Liver (tissue), 9 donors: ENCODE measurements around the gene EFCAB10. TPM values are rescaled to one million over a fixed set of nuclear protein-coding genes. Genes with fewer than 3 reads are reported as not detected.
"Not testable (repeated sequence)": the region's sequence is repeated elsewhere in the genome, so short reads cannot be mapped to it uniquely, and the experiment has no call there.

ENCODE experiments used
- DNase-seq: peaks from one replicate; pipeline ENCODE4 v3.0.0-alpha.2; 2017; ENCODE audit warnings: low spot score
- H3K27ac ChIP-seq, 2 donors: one replicate each; pipeline ENCODE4 v1.7.0; 2013; ENCODE audit warnings: inconsistent platforms in 2 of 2, low read length in 2 of 2, control low read depth in 1 of 2, low read depth in 1 of 2, mild to moderate bottlenecking in 1 of 2
- H3K27me3 ChIP-seq, 4 donors: one replicate each; pipeline versions ENCODE4 v1.6.1 to v1.7.0; 2013; ENCODE audit warnings: low read length in 3 of 4, inconsistent platforms in 1 of 4, mild to moderate bottlenecking in 1 of 4, moderate library complexity in 1 of 4; ENCODE audit not compliant: control insufficient read depth in 4 of 4, insufficient read depth in 4 of 4
- H3K36me3 ChIP-seq, 4 donors: one replicate each; pipeline versions ENCODE4 v1.6.1 to v1.7.0; 2013; ENCODE audit warnings: low read length in 3 of 4, mild to moderate bottlenecking in 3 of 4, low read depth in 1 of 4, moderate library complexity in 1 of 4; ENCODE audit not compliant: control insufficient read depth in 4 of 4, insufficient read depth in 3 of 4
- H3K4me1 ChIP-seq, 4 donors: one replicate each; pipeline versions ENCODE4 v1.6.1 to v1.7.0; 2013; ENCODE audit warnings: low read length in 3 of 4, mild to moderate bottlenecking in 3 of 4, moderate library complexity in 1 of 4; ENCODE audit not compliant: control insufficient read depth in 4 of 4, insufficient read depth in 4 of 4
- H3K4me3 ChIP-seq, 3 donors: one replicate each; pipeline versions ENCODE4 v1.6.1 to v1.7.0; 2013; ENCODE audit warnings: low read length in 3 of 3, control low read depth in 1 of 3, low read depth in 1 of 3, mild to moderate bottlenecking in 1 of 3
- H3K9ac ChIP-seq, 2 donors: one replicate each; pipeline ENCODE4 v1.7.0; 2013; ENCODE audit warnings: low read length in 2 of 2, mild to moderate bottlenecking in 2 of 2, moderate library complexity in 2 of 2, control low read depth in 1 of 2, low read depth in 1 of 2
- H3K9me3 ChIP-seq, 4 donors: one replicate each; pipeline versions ENCODE4 v1.6.1 to v1.7.0; 2013; ENCODE audit warnings: low read length in 3 of 4; ENCODE audit not compliant: control insufficient read depth in 4 of 4
- FOXA2 ChIP-seq: IDR thresholded peaks from 2 replicates; pipeline ENCODE4 v1.6.1; 2016; ENCODE audit warnings: antibody characterized with exemption
- HNF4A ChIP-seq, 2 donors: conservative IDR thresholded peaks; 2 replicates each; pipeline ENCODE4 v1.6.1; 2016; ENCODE audit warnings: antibody characterized with exemption in 2 of 2, mild to moderate bottlenecking in 2 of 2
- HNF4G ChIP-seq: IDR thresholded peaks from 2 replicates; pipeline ENCODE4 v1.6.1; 2016; ENCODE audit warnings: antibody characterized with exemption
- JUND ChIP-seq, 2 donors: IDR thresholded peaks; 2 replicates each; pipeline ENCODE4 v1.6.1; 2016; ENCODE audit warnings: antibody characterized with exemption in 2 of 2
- NR2F2 ChIP-seq: IDR thresholded peaks from 2 replicates; pipeline ENCODE4 v1.6.1; 2016; ENCODE audit warnings: antibody characterized with exemption
- RAD21 ChIP-seq, 2 donors: IDR thresholded peaks; 2 replicates each; pipeline ENCODE4 v1.6.1; 2016; ENCODE audit warnings: antibody characterized with exemption in 2 of 2, mild to moderate bottlenecking in 2 of 2
- RXRA ChIP-seq, 2 donors: IDR thresholded peaks; 2 replicates each; pipeline ENCODE4 v1.6.1; 2017 to 2018; ENCODE audit warnings: antibody characterized with exemption in 2 of 2, mild to moderate bottlenecking in 1 of 2
- TAF1 ChIP-seq: conservative IDR thresholded peaks from 2 replicates; pipeline ENCODE4 v1.6.1; 2016; ENCODE audit warnings: antibody characterized with exemption, mild to moderate bottlenecking
- YY1 ChIP-seq: IDR thresholded peaks from 2 replicates; pipeline ENCODE4 v1.6.1; 2016; ENCODE audit warnings: antibody characterized with exemption, mild to moderate bottlenecking
- WGBS: extraction: QIAGEN DNeasy Blood & Tissue Kit; methylation state at CpG from one replicate; pipeline ENCODE4 v1.1.7; 2013; 5-methylcytosine and 5-hydroxymethylcytosine counted together
- polyA plus RNA-seq, 2 donors: library from polyadenylated mRNA; stranded (reverse) in 1 of 2; unstranded in 1 of 2; fragments of 200-250 nt in 1 of 2; fragments of >200 nt in 1 of 2; fragmentation: Nextera tagmentation in 1 of 2; extraction: Ambion mirVana in 1 of 2; gene quantifications; one replicate each; pipeline versions ENCODE4 v1.2.1 to v1.2.3, GENCODE V29; 2013 to 2015
- total RNA-seq, 2 donors: library from RNA; depleted of rRNA; stranded (reverse); fragments of >200 nt; gene quantifications; one replicate each; pipeline ENCODE4 v1.2.3, GENCODE V29; 2014
- TF ChIP-seq, protein P1 (sequence below): IDR thresholded peaks from 2 replicates; pipeline ENCODE4 v1.6.1; 2016; ENCODE audit warnings: antibody characterized with exemption, mild to moderate bottlenecking
- TF ChIP-seq, protein P2 (sequence below): IDR thresholded peaks from 2 replicates; pipeline ENCODE4 v1.6.1; 2016; ENCODE audit warnings: antibody characterized with exemption
- TF ChIP-seq, protein P3 (sequence below): IDR thresholded peaks from 2 replicates; pipeline ENCODE4 v1.6.1; 2016; ENCODE audit warnings: antibody characterized with exemption
- TF ChIP-seq, protein P4 (sequence below): fragments of 150-350 bp; IDR thresholded peaks from 2 replicates; pipeline ENCODE4 v1.5.1; 2017; ENCODE audit warnings: improper control_type of control experiment, low read depth, low read length; ENCODE audit not compliant: missing input control
- donor health status: healthy.
- donor health status: healthy.
- donor health status: healthy.
- donor health status: healthy.
- donor health status: healthy.

Gene EFCAB10
- total and polyA plus RNA-seq, 4 donors: 0.25 TPM; not detected in 3

DNA sequence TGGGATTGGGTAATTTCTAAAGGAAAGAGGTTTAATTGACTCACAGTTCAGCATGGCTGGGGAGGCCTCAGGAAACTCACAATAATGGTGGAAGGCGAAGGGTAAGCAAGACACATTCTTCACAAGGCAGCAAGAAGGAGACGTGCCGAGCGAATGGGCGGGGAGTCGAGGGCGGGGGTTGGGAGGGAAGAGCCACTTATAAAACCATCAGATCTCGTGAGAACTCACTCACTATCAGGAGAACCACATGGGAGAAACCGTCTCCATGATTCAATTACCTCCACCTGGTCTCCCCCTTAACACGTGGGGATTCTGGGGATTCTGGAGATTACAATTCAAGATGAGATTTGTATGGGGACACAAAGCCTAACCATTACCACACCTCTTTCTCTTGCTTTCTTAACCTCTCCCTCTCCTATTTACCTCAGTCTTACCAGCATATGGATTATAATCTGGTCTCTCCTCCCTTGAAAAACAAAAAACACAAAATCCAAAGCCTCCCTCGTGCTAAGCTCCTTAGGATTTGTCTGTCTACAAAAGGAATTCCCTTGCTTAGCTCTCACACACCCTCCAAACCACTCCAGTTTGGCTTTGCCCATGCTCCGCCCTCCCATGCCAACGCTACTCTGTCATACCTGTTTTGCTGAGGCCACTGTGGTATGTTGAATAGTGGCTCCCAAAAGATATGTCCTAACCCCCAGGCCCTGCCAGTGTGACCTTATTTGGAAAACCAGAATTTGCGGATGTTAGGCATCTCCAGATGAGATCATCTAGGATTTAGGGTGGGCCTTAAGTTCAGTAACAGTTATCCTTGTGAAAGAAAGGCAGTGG is 19.6 kb upstream of the EFCAB10 start (continued):
- TF ChIP-seq, protein P1, sequence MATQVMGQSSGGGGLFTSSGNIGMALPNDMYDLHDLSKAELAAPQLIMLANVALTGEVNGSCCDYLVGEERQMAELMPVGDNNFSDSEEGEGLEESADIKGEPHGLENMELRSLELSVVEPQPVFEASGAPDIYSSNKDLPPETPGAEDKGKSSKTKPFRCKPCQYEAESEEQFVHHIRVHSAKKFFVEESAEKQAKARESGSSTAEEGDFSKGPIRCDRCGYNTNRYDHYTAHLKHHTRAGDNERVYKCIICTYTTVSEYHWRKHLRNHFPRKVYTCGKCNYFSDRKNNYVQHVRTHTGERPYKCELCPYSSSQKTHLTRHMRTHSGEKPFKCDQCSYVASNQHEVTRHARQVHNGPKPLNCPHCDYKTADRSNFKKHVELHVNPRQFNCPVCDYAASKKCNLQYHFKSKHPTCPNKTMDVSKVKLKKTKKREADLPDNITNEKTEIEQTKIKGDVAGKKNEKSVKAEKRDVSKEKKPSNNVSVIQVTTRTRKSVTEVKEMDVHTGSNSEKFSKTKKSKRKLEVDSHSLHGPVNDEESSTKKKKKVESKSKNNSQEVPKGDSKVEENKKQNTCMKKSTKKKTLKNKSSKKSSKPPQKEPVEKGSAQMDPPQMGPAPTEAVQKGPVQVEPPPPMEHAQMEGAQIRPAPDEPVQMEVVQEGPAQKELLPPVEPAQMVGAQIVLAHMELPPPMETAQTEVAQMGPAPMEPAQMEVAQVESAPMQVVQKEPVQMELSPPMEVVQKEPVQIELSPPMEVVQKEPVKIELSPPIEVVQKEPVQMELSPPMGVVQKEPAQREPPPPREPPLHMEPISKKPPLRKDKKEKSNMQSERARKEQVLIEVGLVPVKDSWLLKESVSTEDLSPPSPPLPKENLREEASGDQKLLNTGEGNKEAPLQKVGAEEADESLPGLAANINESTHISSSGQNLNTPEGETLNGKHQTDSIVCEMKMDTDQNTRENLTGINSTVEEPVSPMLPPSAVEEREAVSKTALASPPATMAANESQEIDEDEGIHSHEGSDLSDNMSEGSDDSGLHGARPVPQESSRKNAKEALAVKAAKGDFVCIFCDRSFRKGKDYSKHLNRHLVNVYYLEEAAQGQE: no peak
- TF ChIP-seq HNF4A (conservative IDR thresholded peaks at IDR 0.05): no peak
- no peak for TF ChIP-seq JUND (IDR thresholded peaks at IDR 0.05)
- TF ChIP-seq HNF4G: no peak
- TF ChIP-seq TAF1: no peak
- no peak for TF ChIP-seq FOXA2

DNA sequence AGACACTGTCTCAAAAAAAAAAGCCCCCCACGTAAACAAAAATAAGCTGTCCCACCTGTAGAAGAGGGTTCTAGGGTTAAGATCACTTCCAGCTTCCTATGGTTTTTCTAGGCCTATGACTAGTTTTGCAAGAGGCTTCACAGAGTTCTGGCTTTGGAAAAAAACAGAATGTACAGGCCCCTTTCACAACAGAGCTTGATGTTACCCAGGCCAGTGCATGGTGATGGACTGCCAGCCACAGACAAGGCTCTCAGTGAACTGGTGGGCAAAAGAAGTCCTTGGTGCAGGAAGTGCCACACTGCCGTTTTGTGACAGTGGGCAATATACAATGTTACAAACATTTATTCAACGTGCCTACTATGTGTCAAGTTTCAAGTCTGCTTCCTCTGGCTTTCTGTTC is 18.3 kb upstream of the EFCAB10 start:
- WGBS: 66% methylated on average over 3 of the region's 3 CpGs
- no peak for DNase-seq
- H3K4me3 ChIP-seq: no peak overlapping the region
- H3K36me3 ChIP-seq: no peaks in the 10 kb centered on the region
- no peaks in the 10 kb centered on the region for H3K4me1 ChIP-seq
- H3K9me3 ChIP-seq: no peaks in the 10 kb centered on the region
- no peak overlapping the region for H3K9ac ChIP-seq
- no peak overlapping the region for H3K27ac ChIP-seq
- H3K27me3 ChIP-seq: no peaks in the 10 kb centered on the region
- TF ChIP-seq RXRA (IDR thresholded peaks at IDR 0.05): no peak
- TF ChIP-seq RAD21 (IDR thresholded peaks at IDR 0.05): no peak
- TF ChIP-seq JUND (IDR thresholded peaks at IDR 0.05): no peak

DNA sequence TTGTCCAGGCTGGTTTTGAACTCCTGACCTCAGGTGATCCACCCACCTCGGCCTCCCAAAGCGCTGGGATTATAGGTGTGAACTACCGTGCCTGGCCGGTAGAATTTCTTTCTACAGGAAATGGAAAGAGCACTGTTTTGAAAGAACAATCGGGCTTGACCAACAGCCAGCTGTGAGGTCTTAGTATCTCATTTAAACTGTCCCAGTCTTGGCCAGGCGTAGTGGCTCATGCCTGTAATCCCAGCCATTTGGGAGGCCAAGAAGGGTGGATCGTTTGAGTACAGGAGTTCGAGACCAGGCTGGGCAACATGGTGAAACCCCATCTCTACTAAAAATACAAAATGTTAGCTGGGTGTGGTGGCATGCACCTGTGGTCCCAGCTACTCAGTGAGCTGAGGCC is 17.8 kb upstream of the EFCAB10 start:
- WGBS: 81% methylated on average over 8 of the region's 8 CpGs

DNA sequence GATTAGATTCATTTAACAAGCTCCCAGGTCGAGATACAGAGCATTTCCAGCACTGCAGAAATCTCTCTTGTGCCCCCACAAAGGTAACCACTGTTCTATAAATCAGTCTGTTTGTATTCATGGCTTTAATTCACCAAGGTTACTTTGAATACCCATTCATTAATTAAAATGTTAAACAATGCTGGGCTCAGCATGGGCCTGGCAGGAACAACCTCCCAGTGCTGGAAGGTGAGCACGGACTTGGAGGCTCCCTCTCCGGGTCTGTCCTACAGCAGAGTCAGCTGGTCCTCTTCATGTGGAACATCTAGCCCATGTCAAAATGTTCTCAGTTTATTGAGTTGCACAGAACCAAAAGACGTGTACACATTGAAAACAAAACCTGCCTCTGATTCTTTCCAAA is 15.6 kb upstream of the EFCAB10 start:
- Histone ChIP-seq H3K4me1 (peaks cover 0 to 4% (median 0%) of the 10 kb centered on the region in 4 donors), H3K27me3 (no peaks in the 10 kb centered on the region), H3K36me3 (no peaks in the 10 kb centered on the region), H3K9me3 (no peaks in the 10 kb centered on the region), H3K27ac (no peak overlapping the region), H3K4me3 (no peak overlapping the region), H3K9ac (no peak overlapping the region)
- TF ChIP-seq, protein P1: no peak
- TF ChIP-seq HNF4A (conservative IDR thresholded peaks at IDR 0.05) (no peak), RAD21 (IDR thresholded peaks at IDR 0.05) (no peak), YY1 (no peak), NR2F2 (no peak), HNF4G (no peak)
- TF ChIP-seq, protein P2, sequence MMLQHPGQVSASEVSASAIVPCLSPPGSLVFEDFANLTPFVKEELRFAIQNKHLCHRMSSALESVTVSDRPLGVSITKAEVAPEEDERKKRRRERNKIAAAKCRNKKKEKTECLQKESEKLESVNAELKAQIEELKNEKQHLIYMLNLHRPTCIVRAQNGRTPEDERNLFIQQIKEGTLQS: no peak
- TF ChIP-seq, protein P3, sequence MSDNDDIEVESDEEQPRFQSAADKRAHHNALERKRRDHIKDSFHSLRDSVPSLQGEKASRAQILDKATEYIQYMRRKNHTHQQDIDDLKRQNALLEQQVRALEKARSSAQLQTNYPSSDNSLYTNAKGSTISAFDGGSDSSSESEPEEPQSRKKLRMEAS: no peak
- TF ChIP-seq, protein P4, sequence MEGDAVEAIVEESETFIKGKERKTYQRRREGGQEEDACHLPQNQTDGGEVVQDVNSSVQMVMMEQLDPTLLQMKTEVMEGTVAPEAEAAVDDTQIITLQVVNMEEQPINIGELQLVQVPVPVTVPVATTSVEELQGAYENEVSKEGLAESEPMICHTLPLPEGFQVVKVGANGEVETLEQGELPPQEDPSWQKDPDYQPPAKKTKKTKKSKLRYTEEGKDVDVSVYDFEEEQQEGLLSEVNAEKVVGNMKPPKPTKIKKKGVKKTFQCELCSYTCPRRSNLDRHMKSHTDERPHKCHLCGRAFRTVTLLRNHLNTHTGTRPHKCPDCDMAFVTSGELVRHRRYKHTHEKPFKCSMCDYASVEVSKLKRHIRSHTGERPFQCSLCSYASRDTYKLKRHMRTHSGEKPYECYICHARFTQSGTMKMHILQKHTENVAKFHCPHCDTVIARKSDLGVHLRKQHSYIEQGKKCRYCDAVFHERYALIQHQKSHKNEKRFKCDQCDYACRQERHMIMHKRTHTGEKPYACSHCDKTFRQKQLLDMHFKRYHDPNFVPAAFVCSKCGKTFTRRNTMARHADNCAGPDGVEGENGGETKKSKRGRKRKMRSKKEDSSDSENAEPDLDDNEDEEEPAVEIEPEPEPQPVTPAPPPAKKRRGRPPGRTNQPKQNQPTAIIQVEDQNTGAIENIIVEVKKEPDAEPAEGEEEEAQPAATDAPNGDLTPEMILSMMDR: no peak
- WGBS: 74% methylated on average over 4 of the region's 4 CpGs
- no peak for DNase-seq

More for the DNA sequence above, 17.8 kb upstream of the EFCAB10 start:
- not testable (repeated sequence) for H3K27me3 ChIP-seq, H3K4me1 ChIP-seq, H3K27ac ChIP-seq, H3K4me3 ChIP-seq, DNase-seq, H3K36me3 ChIP-seq, H3K9ac ChIP-seq, H3K9me3 ChIP-seq
